ENCODE measurements around the gene MGAT4A.

GRCh38 chr2:98739020-98739419, 8.1 kb upstream of the MGAT4A start:
- TF ChIP-seq POLR2AphosphoS5 (IDR thresholded peaks at IDR 0.05; ENCODE audit: low read depth, low read length) = no peak
- no peak for TF ChIP-seq USF2 (IDR thresholded peaks at IDR 0.05; ENCODE audit: low read length)

All from H1 (cell line).